Parathyroid adenoma (tissue), 2 donors: Measurements from ENCODE around the gene SDSL.

Experiments used
- H2AFZ ChIP-seq: fragments of 300-600 bp; sonication (generic); one replicate; pipeline ENCODE4 v1.7.0; 2017; ENCODE audit warnings: antibody characterized with exemption, mild to moderate bottlenecking
- H3K27ac ChIP-seq: fragments of 300-600 bp; sonication (generic); one replicate; pipeline ENCODE4 v1.7.0; 2017
- H3K27me3 ChIP-seq: fragments of 300-600 bp; sonication (generic); one replicate; pipeline ENCODE4 v1.7.0; 2017; ENCODE audit warnings: low read length; ENCODE audit not compliant: control insufficient read depth, insufficient read depth
- H3K36me3 ChIP-seq: fragments of 300-600 bp; sonication (generic); one replicate; pipeline ENCODE4 v1.7.0; 2017; ENCODE audit warnings: low read length; ENCODE audit not compliant: control insufficient read depth, insufficient read depth
- H3K4me1 ChIP-seq: fragments of 300-600 bp; sonication (generic); one replicate; pipeline ENCODE4 v1.7.0; 2017; ENCODE audit warnings: control low read depth
- H3K4me2 ChIP-seq: fragments of 300-600 bp; sonication (generic); one replicate; pipeline ENCODE4 v1.7.0; 2017; ENCODE audit warnings: low read length
- H3K4me3 ChIP-seq: fragments of 300-600 bp; sonication (generic); one replicate; pipeline ENCODE4 v1.7.0; 2017; ENCODE audit warnings: low read depth, low read length
- H3K79me2 ChIP-seq: fragments of 300-600 bp; sonication (generic); one replicate; pipeline ENCODE4 v1.7.0; 2017; ENCODE audit warnings: control low read depth
- H3K9ac ChIP-seq: fragments of 300-600 bp; sonication (generic); one replicate; pipeline ENCODE4 v1.7.0; 2017; ENCODE audit warnings: mild to moderate bottlenecking
- H3K9me3 ChIP-seq: fragments of 300-600 bp; sonication (generic); one replicate; pipeline ENCODE4 v1.7.0; 2017; ENCODE audit warnings: low read length; ENCODE audit not compliant: control insufficient read depth
- CTCF ChIP-seq: fragments of 300-600 bp; sonication (generic); IDR thresholded peaks from one replicate; pipeline ENCODE4 v1.7.0; 2017; ENCODE audit warnings: antibody characterized with exemption, mild to moderate bottlenecking
- donor health status: primary hyperparathyroidism.

Gene SDSL

GRCh38 chr12:113470871-113471618, 48.9 kb downstream of the SDSL start:
- Histone ChIP-seq H3K27me3 (peaks cover 38% of the 10 kb centered on the region), H3K9ac (no peak overlapping the region), H3K79me2 (no peaks in the 10 kb centered on the region), H3K27ac (no peak overlapping the region), H3K4me1 (peaks cover 3% of the 10 kb centered on the region), H3K9me3 (no peaks in the 10 kb centered on the region), H3K4me3 (no peak overlapping the region), H3K4me2 (no peak overlapping the region), H3K36me3 (no peaks in the 10 kb centered on the region), H2AFZ (no peak overlapping the region)
- no peak for TF ChIP-seq CTCF

- no peak within 1 kb of the TSS for H3K4me3 ChIP-seq
- H3K9ac ChIP-seq, result no peak within 1 kb of the TSS
- no peak for TF ChIP-seq CTCF
- H3K27ac ChIP-seq, result no peak within 1 kb of the TSS
- H3K4me1 ChIP-seq, result peaks cover 3% of the 10 kb centered on the region
- H3K4me2 ChIP-seq, result no peak within 1 kb of the TSS
- H3K27me3 ChIP-seq, result peaks cover 38% of the 10 kb centered on the region
- H3K9me3 ChIP-seq, result no peaks in the 10 kb centered on the region
- no peaks in the 10 kb centered on the region for H3K79me2 ChIP-seq
- no peaks in the 10 kb centered on the region for H3K36me3 ChIP-seq
- H2AFZ ChIP-seq, result no peak within 1 kb of the TSS
Observed at GRCh38 chr12:113471619-113472171, 49.5 kb downstream of the SDSL start, which contains the start of gene LHX5. Gene LHX5, minus strand, starts transcription at chr12:113471871. Its CDS starts 373 bp downstream, at chr12:113471498.

GRCh38 chr12:113472191-113473121, 50.3 kb downstream of the SDSL start:
- H3K9me3 ChIP-seq, result no peaks in the 10 kb centered on the region
- H3K4me1 ChIP-seq, result peaks cover 2% of the 10 kb centered on the region
- no peak overlapping the region for H3K9ac ChIP-seq
- peaks cover 33% of the 10 kb centered on the region for H3K27me3 ChIP-seq
- H2AFZ ChIP-seq, result no peak overlapping the region
- H3K4me2 ChIP-seq, result no peak overlapping the region
- H3K4me3 ChIP-seq, result no peak overlapping the region
- H3K36me3 ChIP-seq, result no peaks in the 10 kb centered on the region
- H3K27ac ChIP-seq, result no peak overlapping the region
- H3K79me2 ChIP-seq, result no peaks in the 10 kb centered on the region
- TF ChIP-seq CTCF, result no peak

- Histone ChIP-seq H3K9me3 (no peaks in the 10 kb centered on the region), H3K36me3 (no peaks in the 10 kb centered on the region)
Observed at GRCh38 chr12:113473400-113473799, 51.2 kb downstream of the SDSL start.

More at GRCh38 chr12:113473400-113473799, 51.2 kb downstream of the SDSL start:
- Histone ChIP-seq H3K27ac (no peak overlapping the region), H3K27me3 (peaks cover 27% of the 10 kb centered on the region), H3K4me2 (no peak overlapping the region), H3K4me1 (no peaks in the 10 kb centered on the region), H3K4me3 (no peak overlapping the region), H2AFZ (no peak overlapping the region), H3K79me2 (no peaks in the 10 kb centered on the region), H3K9ac (no peak overlapping the region)
- no peak for TF ChIP-seq CTCF
